ENCODE measurements around the gene GALNT2.

Gene GALNT2

GRCh38 chr1:230281556-230281955, 214.5 kb downstream of the GALNT2 start:
- Histone ChIP-seq H3K4me3 (ENCODE audit: insufficient read length, low read depth) (no peak overlapping the region), H3K27me3 (ENCODE audit: insufficient read depth, insufficient read length) (no peaks in the 10 kb centered on the region), H3K4me1 (ENCODE audit: insufficient read depth, insufficient read length) (peaks cover 6% of the 10 kb centered on the region), H3K9ac (ENCODE audit: insufficient read length, low read depth) (no peak overlapping the region), H3K36me3 (ENCODE audit: insufficient read depth, insufficient read length, low read length) (peaks cover 31% of the 10 kb centered on the region), H3K9me3 (ENCODE audit: insufficient read depth, low read length) (no peaks in the 10 kb centered on the region)
- no peak for TF ChIP-seq YY1 (IDR thresholded peaks at IDR 0.05; ENCODE audit: insufficient read depth, insufficient read length)
- no peak for TF ChIP-seq ZNF274 (IDR thresholded peaks at IDR 0.05; ENCODE audit: low read depth, low read length)
- DNase-seq (ENCODE audit: low read depth, low spot score) = no peak

DNA sequence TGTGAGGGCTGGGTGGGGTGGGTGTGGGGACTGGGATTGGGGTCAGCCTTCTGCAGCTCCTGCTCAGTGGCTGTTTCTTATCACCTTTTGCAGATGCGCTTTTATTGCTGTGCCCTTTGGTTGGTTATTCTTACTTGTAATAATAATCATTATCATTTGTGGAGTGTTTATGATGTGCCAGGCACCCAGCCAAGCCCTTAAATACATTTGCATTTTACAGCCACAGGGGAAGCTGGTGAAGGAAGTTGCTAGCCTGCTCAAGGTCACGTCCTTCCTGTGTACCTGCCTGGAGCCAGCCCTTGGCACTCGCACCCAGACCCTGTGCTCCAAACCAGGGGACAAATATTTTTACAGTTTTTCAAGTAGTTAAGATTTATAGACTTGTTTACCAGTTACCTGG, 215.1 kb downstream of the GALNT2 start:
- H3K9ac ChIP-seq (ENCODE audit: insufficient read length, low read depth) = no peak overlapping the region
- H3K36me3 ChIP-seq (ENCODE audit: insufficient read depth, insufficient read length, low read length) = peaks cover 29% of the 10 kb centered on the region
- H3K27me3 ChIP-seq (ENCODE audit: insufficient read depth, insufficient read length) = no peaks in the 10 kb centered on the region
- H3K4me1 ChIP-seq (ENCODE audit: insufficient read depth, insufficient read length) = peaks cover 3% of the 10 kb centered on the region
- TF ChIP-seq ZNF274 (IDR thresholded peaks at IDR 0.05; ENCODE audit: low read depth, low read length) (no peak), SUZ12 (IDR thresholded peaks at IDR 0.05; ENCODE audit: extremely low read depth, insufficient read depth, insufficient read length) (no peak), YY1 (IDR thresholded peaks at IDR 0.05; ENCODE audit: insufficient read depth, insufficient read length) (no peak)
- no peak for DNase-seq (ENCODE audit: low read depth, low spot score)
- no peak overlapping the region for H3K4me3 ChIP-seq (ENCODE audit: insufficient read length, low read depth)
- H3K9me3 ChIP-seq (ENCODE audit: insufficient read depth, low read length) = no peaks in the 10 kb centered on the region

DNA sequence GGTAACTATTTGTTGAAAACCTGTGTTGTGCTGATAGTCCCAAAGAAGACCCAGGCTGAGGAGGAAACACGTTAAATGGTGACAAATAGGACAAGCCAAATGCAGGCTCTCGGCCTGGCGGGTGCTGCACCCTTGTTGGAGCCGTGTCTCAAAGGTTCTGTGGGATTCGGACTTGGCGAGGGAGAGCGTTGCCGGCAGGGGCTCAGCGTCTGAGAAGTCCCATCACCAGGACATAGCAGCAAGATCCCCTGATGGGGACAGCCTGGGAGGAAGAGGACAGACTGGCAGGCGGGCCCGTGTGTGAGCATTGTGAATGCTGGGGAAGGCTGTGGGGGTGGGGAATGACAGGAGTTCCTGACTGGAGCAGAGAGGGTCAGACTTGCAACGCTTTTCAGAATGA, 216.6 kb downstream of the GALNT2 start:
- no peak overlapping the region for H3K9ac ChIP-seq (ENCODE audit: insufficient read length, low read depth)
- DNase-seq (ENCODE audit: low read depth, low spot score) = no peak

DNA sequence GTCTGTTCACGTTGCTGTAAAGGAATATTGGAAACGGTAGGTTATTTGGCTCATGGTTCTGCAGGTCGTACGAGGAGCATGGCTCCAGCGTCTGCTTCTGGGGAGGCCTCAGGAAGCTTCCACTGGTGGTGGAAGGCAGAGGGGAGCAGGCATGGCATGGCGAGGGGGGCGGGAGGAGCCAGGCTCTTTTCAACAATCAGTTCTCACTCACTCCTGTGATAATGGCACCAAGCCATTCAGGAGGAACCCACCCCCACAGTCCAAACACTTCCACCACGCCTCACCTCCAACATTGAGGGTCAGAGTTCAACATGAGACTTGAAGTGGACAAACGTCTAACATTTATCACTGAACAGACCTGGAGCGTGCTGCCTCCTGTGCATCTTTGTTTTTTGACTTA, 217.9 kb downstream of the GALNT2 start:
- Histone ChIP-seq H3K4me3 (ENCODE audit: insufficient read length, low read depth) (no peak overlapping the region), H3K9me3 (ENCODE audit: insufficient read depth, low read length) (no peaks in the 10 kb centered on the region), H3K27me3 (ENCODE audit: insufficient read depth, insufficient read length) (no peaks in the 10 kb centered on the region), H3K36me3 (ENCODE audit: insufficient read depth, insufficient read length, low read length) (peaks cover 16% of the 10 kb centered on the region), H3K4me1 (ENCODE audit: insufficient read depth, insufficient read length) (peaks cover 3% of the 10 kb centered on the region), H3K9ac (ENCODE audit: insufficient read length, low read depth) (no peak overlapping the region)
- DNase-seq (ENCODE audit: low read depth, low spot score) = no peak
- TF ChIP-seq YY1 (IDR thresholded peaks at IDR 0.05; ENCODE audit: insufficient read depth, insufficient read length) (no peak), SUZ12 (IDR thresholded peaks at IDR 0.05; ENCODE audit: extremely low read depth, insufficient read depth, insufficient read length) (no peak), ZNF274 (IDR thresholded peaks at IDR 0.05; ENCODE audit: low read depth, low read length) (no peak)

More for the DNA sequence above, 216.6 kb downstream of the GALNT2 start:
- TF ChIP-seq SUZ12 (IDR thresholded peaks at IDR 0.05; ENCODE audit: extremely low read depth, insufficient read depth, insufficient read length) (no peak), YY1 (IDR thresholded peaks at IDR 0.05; ENCODE audit: insufficient read depth, insufficient read length) (no peak), ZNF274 (IDR thresholded peaks at IDR 0.05; ENCODE audit: low read depth, low read length) (no peak)
- Histone ChIP-seq H3K4me1 (ENCODE audit: insufficient read depth, insufficient read length) (peaks cover 3% of the 10 kb centered on the region), H3K4me3 (ENCODE audit: insufficient read length, low read depth) (no peak overlapping the region), H3K9me3 (ENCODE audit: insufficient read depth, low read length) (no peaks in the 10 kb centered on the region), H3K36me3 (ENCODE audit: insufficient read depth, insufficient read length, low read length) (peaks cover 28% of the 10 kb centered on the region), H3K27me3 (ENCODE audit: insufficient read depth, insufficient read length) (no peaks in the 10 kb centered on the region)

- no peak overlapping the region for H3K4me3 ChIP-seq (ENCODE audit: insufficient read length, low read depth)
- TF ChIP-seq YY1 (IDR thresholded peaks at IDR 0.05; ENCODE audit: insufficient read depth, insufficient read length) = no peak
- TF ChIP-seq SUZ12 (IDR thresholded peaks at IDR 0.05; ENCODE audit: extremely low read depth, insufficient read depth, insufficient read length) = no peak
- TF ChIP-seq ZNF274 (IDR thresholded peaks at IDR 0.05; ENCODE audit: low read depth, low read length) = no peak
- H3K4me1 ChIP-seq (ENCODE audit: insufficient read depth, insufficient read length) = peaks cover 3% of the 10 kb centered on the region
- no peak for DNase-seq (ENCODE audit: low read depth, low spot score)
- peaks cover 11% of the 10 kb centered on the region for H3K36me3 ChIP-seq (ENCODE audit: insufficient read depth, insufficient read length, low read length)
- no peaks in the 10 kb centered on the region for H3K9me3 ChIP-seq (ENCODE audit: insufficient read depth, low read length)
- H3K27me3 ChIP-seq (ENCODE audit: insufficient read depth, insufficient read length) = no peaks in the 10 kb centered on the region
- no peak overlapping the region for H3K9ac ChIP-seq (ENCODE audit: insufficient read length, low read depth)
These were observed 218.3 kb downstream of the GALNT2 start for GRCh38 chr1:230285351-230285750.

DNA sequence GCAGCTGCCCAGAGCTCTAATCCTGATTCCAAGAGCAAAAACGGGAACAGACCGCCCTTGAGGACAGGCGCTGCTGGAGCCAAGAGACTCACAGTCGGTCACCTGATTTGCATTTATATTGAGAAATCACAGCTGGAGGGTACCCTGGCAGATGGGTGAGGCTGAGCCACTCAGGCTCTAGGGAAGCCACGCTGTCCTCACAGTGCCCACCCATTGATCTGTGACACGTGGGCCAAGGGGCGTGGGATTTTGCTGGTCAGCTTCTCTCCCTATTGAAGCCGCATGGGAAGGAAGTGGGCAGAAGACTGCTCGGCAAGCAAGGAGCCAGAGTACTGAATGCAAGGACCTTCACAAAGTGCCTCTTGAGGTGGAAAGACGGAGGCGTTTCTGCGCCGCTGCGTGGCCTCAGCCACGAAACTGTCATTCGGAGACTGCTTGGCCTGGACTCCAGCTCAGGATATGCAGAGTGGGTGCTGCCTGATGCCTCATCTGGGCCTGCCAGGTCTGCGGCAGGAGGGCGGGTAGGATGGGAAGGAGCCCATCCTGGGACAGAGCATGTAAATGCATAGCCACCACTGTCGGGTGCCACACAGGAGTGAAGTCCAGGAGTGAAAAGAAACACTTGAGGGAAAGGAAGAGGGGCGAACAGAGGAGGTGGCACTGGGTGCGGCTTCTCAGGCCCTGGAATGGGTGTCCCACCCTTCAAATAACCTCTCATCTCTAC, 219.3 kb downstream of the GALNT2 start:
- TF ChIP-seq ZNF274 (IDR thresholded peaks at IDR 0.05; ENCODE audit: low read depth, low read length) = no peak
- no peak for TF ChIP-seq SUZ12 (IDR thresholded peaks at IDR 0.05; ENCODE audit: extremely low read depth, insufficient read depth, insufficient read length)
- no peak for TF ChIP-seq YY1 (IDR thresholded peaks at IDR 0.05; ENCODE audit: insufficient read depth, insufficient read length)
- Histone ChIP-seq H3K9ac (ENCODE audit: insufficient read length, low read depth) (no peak overlapping the region), H3K4me3 (ENCODE audit: insufficient read length, low read depth) (no peak overlapping the region), H3K9me3 (ENCODE audit: insufficient read depth, low read length) (no peaks in the 10 kb centered on the region), H3K36me3 (ENCODE audit: insufficient read depth, insufficient read length, low read length) (peaks cover 4% of the 10 kb centered on the region), H3K27me3 (ENCODE audit: insufficient read depth, insufficient read length) (no peaks in the 10 kb centered on the region), H3K4me1 (ENCODE audit: insufficient read depth, insufficient read length) (no peaks in the 10 kb centered on the region)
- DNase-seq (ENCODE audit: low read depth, low spot score) = no peak

DNA sequence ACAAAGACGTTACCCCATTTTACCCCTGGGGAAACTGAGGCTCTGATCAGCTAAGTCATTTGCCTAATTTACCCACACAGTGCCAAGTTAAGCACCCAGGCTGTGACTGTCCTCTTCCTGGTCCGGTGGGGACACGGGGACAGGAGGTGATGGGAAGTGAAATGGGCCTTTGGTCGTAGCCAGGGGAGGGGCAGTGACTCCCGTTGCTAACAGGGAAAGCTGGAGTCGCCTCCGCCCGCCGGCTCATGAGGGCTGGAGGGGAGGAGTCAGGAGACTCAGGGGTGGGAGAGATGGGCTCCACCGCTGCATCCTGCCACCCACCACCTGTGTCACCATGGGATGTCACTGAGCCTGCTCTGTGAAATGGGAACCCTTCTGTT, 219.8 kb downstream of the GALNT2 start:
- Histone ChIP-seq H3K9me3 (ENCODE audit: insufficient read depth, low read length) (no peaks in the 10 kb centered on the region), H3K4me1 (ENCODE audit: insufficient read depth, insufficient read length) (no peaks in the 10 kb centered on the region), H3K4me3 (ENCODE audit: insufficient read length, low read depth) (no peak overlapping the region), H3K27me3 (ENCODE audit: insufficient read depth, insufficient read length) (no peaks in the 10 kb centered on the region), H3K36me3 (ENCODE audit: insufficient read depth, insufficient read length, low read length) (peaks cover 4% of the 10 kb centered on the region), H3K9ac (ENCODE audit: insufficient read length, low read depth) (no peak overlapping the region)
- TF ChIP-seq ZNF274 (IDR thresholded peaks at IDR 0.05; ENCODE audit: low read depth, low read length) = no peak
- no peak for TF ChIP-seq SUZ12 (IDR thresholded peaks at IDR 0.05; ENCODE audit: extremely low read depth, insufficient read depth, insufficient read length)
- TF ChIP-seq YY1 (IDR thresholded peaks at IDR 0.05; ENCODE audit: insufficient read depth, insufficient read length) = no peak
- no peak for DNase-seq (ENCODE audit: low read depth, low spot score)
